ENCODE data around the gene RASAL3.

RASAL3 gene

GRCh38 chr19:15436012-15436825 lies 28.1 kb downstream of the RASAL3 start:
- no peak for DNase-seq (ENCODE audit: low read depth)

DNA sequence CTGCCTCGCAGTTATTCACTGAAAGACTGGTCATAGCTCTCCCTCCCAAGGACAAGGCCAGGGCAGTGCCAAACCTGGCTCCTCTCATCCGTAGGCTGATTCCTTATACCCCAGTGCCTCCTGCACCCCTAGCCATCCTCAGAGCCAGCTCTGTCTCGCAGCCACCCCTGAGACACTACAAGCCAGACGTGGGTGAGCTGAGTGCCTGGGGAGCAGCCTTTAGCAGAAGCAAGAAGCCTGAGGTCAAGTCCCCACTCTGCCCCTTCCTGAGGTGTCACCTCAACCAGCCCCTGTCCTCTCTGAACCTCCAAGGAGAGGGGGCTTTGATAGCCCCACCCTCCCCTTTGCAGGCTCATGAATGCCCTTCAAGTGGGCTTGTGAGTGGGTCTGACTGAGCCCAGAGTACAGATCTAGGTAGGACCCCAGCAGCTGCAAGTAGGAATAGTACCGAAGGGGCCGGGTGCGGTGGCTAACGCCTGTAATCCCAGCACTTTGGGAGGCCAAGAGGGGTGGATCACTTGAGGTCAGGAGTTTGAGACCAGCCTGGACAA lies 30.8 kb downstream of the RASAL3 start:
- DNase-seq (ENCODE audit: low read depth) = no peak

DNA sequence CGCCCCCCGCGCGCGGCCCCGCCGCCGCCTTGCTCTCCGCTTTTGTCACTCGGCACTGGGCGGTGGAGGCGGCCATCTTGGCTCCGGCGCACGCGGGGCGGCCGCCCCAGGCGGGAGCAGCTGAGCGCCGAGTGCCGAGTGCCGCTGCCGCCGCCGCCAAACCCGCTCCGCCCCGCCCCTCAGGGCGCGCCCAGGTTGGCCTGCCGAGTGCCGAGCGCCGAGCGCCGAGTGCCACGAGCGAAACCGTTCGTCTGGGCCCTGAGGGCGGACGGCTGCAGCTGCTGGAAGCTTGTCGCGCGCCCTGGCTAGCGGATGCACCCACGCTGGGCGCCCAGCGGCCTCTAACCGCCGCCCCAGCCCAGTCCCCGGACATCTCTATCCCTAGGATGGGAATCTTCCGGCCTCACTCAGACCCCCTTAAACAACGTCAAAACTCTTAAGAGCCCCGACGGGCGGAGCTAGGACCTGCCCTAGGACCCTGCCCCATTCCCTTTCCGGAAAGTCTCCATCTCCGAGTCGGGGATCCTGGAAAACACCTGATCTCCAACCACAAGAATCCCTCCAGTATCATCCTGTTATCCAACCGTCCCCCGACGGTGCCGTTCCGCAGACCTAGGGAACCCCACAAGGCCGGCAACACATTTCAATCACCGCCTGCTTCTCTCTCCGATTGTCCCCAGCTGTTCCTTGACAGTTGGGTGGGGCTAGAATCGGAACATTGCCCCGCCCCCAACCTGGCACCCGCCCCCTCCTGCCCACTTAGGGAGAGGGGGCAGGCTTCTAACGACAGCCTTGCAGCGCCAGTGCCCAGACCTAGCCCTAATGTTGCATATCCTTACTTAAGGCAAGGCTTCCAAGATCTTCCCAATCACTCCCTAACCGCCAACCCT lies 31.5 kb downstream of the RASAL3 start:
- DNase-seq (ENCODE audit: low read depth) = peak; percentile 89

- no peak for DNase-seq (ENCODE audit: low read depth)
Measured at GRCh38 chr19:15432018-15432494, 32.3 kb downstream of the RASAL3 start.

DNA sequence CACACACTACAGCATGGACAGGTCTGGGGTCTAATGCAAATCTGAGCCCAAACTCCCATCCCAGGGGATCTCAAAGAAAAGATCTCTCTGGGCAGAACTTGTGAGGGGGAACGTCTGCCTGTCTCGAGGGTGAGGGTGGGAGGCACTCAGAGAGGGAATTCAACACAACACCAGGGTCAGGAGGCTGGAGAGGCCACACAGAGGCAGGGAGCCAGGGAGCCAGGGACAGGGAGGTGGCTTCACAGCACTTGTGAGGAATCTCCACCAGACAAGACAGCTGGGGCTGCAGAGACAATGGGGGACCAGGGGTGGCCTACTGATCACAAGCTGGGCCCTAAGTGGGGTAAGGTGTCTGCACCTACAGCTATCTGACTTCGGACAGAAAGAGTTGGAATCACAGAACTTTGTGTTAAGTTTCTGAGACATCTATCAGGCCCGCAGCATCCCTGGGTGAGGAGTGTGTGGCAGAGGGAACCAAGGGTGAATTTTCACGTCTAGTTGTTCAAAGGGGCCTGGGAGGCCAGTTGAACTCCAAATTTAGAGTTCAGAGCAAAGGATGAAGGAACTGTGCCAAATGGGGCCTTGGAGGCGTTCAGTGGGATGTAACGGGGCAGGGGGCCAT lies 32.8 kb downstream of the RASAL3 start:
- DNase-seq (ENCODE audit: low read depth) = no peak

DNA sequence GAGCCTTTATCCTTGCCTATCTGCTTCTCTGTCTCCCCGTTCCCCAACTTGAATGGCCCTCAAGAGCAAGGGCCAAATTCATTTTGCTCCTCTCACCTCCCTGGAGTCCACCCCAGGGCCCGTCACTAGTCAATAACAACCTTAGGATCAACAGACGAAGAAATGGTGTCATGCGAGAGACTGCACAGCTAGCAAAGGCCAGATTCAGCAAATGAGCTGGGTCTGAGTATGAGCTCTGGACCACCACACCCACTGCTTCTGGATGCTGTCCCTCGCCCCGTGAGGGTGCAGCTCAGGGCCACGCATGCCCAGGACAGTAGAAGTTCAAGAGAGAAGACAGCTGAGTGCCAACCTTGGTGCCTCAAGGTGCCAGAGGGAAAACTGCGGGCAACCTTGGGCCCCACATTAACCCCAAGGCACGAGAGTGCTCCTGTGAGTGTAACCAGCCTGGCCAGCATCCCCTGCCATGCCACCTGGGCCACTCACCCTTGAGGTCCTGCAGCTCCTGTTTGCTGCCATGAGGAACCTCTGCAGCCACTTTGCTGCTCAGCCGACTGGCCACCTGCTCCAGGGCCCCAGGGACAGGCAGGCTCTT lies 33.7 kb downstream of the RASAL3 start:
- DNase-seq (ENCODE audit: low read depth) = no peak

- no peak for DNase-seq (ENCODE audit: low read depth)
Measured at GRCh38 chr19:15429825-15430467, 34.4 kb downstream of the RASAL3 start.

DNA sequence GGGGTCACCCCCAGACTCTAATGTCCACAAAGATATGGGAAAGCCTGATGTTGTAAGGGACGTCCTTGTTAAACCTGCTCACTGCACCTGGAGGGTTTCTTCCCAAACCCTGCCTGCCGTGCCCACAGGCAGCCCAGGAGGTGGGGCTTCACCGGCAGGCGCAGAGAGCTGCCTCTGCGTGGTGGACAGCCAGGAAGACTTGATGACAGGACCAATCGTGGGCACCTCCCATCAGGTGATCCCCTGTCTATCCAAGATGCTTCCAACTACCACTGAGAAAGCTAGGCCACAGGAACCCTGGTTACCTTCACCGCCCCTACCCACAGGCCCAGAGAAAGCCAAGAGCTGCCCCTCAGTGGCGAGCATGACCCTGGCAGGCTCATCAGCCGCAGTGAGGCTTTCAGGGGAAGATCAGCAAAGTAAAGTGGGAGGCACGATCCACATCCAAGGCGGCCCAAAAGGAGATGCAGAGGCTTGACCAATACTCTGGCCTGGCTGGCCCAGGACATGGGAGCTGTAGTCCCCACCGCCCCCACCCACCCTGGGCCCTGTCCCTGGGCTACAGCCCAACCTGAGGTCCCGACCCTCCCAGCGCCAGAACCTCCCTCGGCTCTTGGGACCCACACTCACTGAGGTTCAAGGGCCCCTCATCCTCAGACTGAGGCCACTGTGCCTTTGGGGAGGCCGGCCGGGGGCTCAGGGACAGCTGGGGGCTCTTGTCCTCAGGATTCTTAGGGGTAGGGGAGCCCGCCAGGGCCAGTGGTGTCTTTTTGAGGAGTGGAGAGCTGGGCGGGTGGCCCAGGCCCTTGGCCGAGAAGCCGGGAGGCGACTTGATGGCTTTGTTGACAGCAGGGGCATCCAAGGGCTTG lies 35.2 kb downstream of the RASAL3 start:
- DNase-seq (ENCODE audit: low read depth) = no peak

DNA sequence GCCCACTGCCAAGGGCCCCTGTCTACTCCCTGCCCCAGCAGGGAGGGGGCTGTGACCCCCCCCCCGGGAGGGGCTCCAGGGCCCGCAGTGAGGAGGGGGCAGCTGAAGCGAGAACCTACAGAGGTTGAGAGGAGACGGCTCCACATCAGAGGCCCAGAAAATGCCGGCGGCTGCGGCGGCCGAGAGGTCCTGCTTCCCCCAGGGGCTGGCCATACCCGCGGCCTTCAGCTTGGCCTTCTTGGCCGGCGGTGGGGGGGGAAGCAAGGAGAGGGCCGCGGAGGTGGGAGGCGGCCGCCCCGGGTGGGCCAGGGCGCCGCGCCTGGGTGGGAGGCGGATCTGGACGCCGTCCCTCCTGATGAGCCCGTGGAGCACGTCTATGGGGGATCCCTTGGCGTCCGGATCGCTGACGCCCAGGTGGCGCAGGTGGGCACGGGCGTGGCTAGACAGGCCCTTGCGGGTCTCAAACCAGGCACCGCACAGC lies 36.3 kb downstream of the RASAL3 start:
- no peak for DNase-seq (ENCODE audit: low read depth)

DNA sequence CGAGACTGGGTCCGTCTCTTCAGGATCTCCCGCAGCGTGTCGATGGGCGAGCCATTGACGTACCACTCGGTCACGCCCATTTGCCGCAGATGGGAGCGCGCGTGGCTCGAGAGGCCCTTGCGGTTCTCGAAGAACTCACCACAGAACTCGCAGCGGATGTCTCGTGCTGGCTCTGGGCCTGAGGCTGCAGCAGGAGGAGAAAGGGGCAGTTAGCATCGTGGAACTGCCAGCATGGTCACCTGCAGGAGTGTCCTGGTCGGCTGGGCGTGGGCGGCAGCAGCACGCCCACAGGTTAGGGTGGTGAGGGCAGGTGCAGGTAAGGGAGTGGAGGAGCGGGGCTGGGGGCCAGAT lies 37.0 kb downstream of the RASAL3 start:
- DNase-seq (ENCODE audit: low read depth) = no peak

GRCh38 chr19:15426485-15427349 lies 37.6 kb downstream of the RASAL3 start:
- DNase-seq (ENCODE audit: low read depth) = no peak

DNA sequence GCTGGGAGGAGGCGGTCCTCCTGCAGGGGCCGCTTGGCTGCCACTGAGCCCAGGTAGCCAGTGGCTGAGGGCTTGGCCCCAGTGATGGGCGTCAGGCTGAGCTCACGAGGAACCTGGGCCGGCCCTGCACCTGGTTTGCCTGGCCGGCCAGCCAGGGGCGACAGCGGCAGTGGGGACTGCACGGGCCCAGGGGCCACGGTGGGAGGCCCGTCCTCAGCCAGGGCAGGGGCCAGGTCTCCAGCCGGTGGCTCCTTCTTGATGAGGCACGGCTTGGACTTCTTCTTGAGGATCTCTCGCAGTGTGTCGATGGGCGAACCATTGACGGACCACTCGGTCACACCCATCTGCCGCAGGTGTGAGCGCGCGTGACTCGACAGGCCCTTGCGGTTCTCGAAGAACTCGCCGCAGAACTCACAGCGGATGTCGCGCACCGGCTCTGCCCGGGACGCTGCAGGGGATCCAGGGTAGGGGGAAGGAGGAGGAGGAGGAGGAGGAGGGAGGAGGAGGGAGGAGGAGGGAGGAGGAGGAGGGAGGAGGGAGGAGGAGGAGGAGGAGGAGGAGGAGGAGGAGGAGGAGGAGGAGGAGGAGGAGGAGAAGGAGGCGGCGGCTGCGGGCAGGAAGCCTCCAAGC lies 38.9 kb downstream of the RASAL3 start:
- DNase-seq (ENCODE audit: low read depth) = no peak

DNA sequence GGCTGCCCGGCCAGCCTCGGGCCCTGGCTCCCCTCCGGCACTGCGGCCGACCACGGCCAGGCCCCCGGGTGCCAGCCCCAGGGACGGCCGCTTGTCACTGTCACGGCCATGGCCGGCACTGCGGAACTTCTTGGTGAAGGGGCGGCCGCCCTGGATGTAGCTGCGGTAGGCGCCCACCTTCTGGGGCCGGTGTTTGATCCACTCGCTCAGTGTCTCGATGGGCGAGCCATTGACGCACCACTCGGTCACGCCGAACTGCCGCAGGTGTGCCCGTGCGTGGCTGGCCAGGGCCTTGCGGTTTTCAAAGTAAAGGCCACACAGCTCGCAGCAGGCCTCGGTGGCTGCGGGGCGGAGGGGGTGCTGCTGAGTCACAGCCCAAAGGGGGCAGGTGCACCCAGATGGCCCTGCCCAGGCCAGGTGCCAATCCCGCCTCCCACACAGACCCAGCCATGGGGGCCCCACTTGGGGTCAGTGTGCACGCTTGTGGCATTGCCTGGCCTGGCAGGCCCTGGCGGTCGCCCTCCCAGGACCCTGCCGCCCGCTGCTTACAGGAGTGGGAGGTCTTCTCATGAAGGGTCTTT lies 39.6 kb downstream of the RASAL3 start:
- DNase-seq (ENCODE audit: low read depth) = no peak

GRCh38 chr19:15424121-15424520 lies 40.2 kb downstream of the RASAL3 start:
- no peak for DNase-seq (ENCODE audit: low read depth)

- no peak for DNase-seq (ENCODE audit: low read depth)
Measured at GRCh38 chr19:15423130-15423529, 41.2 kb downstream of the RASAL3 start.

- no peak for DNase-seq (ENCODE audit: low read depth)
Measured at GRCh38 chr19:15422296-15423075, 41.9 kb downstream of the RASAL3 start.

- DNase-seq (ENCODE audit: low read depth) = no peak
Measured at GRCh38 chr19:15421721-15422260, 42.6 kb downstream of the RASAL3 start.
